T-cell (primary cell): ENCODE data around the gene TSPAN14. TPM values are rescaled to one million over a fixed set of nuclear protein-coding genes. Genes with fewer than 3 reads are reported as not detected.

Source experiments
- ATAC-seq, 4 experiments: fragments of 200-7000 bp in 3 of 4; fragments of 150-1000 bp in 1 of 4; cut with Tn5 transposase; replicated peaks in 1 of 4; 1 replicate in 3 of 4; 2 replicates in 1 of 4; pipeline ENCODE4 v1.10.0; 2021; ENCODE audit warnings: moderate library complexity in 3 of 4, mild to moderate bottlenecking in 2 of 4, moderate number of reproducible peaks in 1 of 4
- CTCF ChIA-PET, 2 donors: fragments of 300-600 bp; sonication (Branson Sonifier 250); formaldehyde crosslinking; loops; one replicate each; lab custom pipeline; 2022; ENCODE audit warnings: antibody characterized with exemption in 2 of 2; lab: Charles Lee
- POLR2A ChIA-PET, 2 donors: fragments of 300-600 bp; sonication (Branson Sonifier 250); formaldehyde crosslinking; loops; one replicate each; lab custom pipeline; 2022; ENCODE audit warnings: antibody characterized with exemption in 2 of 2; lab: Charles Lee
- DNase-seq, 35 experiments: peaks; one replicate each; pipeline versions ENCODE4 v3.0.0 to v3.0.0-alpha.2; 2013 to 2023
- H3K27ac ChIP-seq: one replicate; pipeline ENCODE4 v1.5.1; 2013; ENCODE audit warnings: low read length
- H3K27me3 ChIP-seq, 2 experiments: replicated peaks in 1 of 2; 1 replicate in 1 of 2; 2 replicates in 1 of 2; pipeline versions ENCODE4 v1.6.1 to v1.7.0; 2013; ENCODE audit warnings: low read length in 1 of 2, mixed read lengths in 1 of 2; ENCODE audit not compliant: control insufficient read depth in 2 of 2, insufficient read depth in 2 of 2; ENCODE audit errors: extremely low read depth in 1 of 2
- H3K36me3 ChIP-seq, 2 donors: 1 replicate in 1 of 2; 2 replicates in 1 of 2; pipeline versions ENCODE4 v1.6.1 to v1.7.0; 2013; ENCODE audit warnings: low read length in 1 of 2; ENCODE audit not compliant: control insufficient read depth in 2 of 2, insufficient read depth in 1 of 2; ENCODE audit errors: extremely low read depth in 1 of 2
- H3K4me1 ChIP-seq, 2 experiments: 1 replicate in 1 of 2; 2 replicates in 1 of 2; pipeline versions ENCODE4 v1.6.1 to v1.7.0; 2013; ENCODE audit warnings: low read length in 2 of 2, mixed read lengths in 1 of 2; ENCODE audit not compliant: insufficient read depth in 2 of 2, control insufficient read depth in 1 of 2; ENCODE audit errors: extremely low read depth in 1 of 2
- H3K4me3 ChIP-seq, 2 donors: 1 replicate in 1 of 2; 2 replicates in 1 of 2; pipeline versions ENCODE4 v1.5.1 to v1.7.0; 2013; ENCODE audit warnings: mild to moderate bottlenecking in 2 of 2, low read length in 1 of 2, moderate library complexity in 1 of 2; ENCODE audit not compliant: control insufficient read depth in 1 of 2; ENCODE audit errors: extremely low read depth in 1 of 2
- H3K9me3 ChIP-seq: 2 replicates; pipeline ENCODE4 v1.7.0; 2013
- H3K27ac Mint-ChIP-seq, 2 donors: one replicate each; pipeline ENCODE4 v1.8.0; 2020 to 2021; ENCODE audit warnings: mild to moderate bottlenecking in 2 of 2, mixed read lengths in 2 of 2
- H3K27me3 Mint-ChIP-seq, 2 donors: one replicate each; pipeline ENCODE4 v1.8.0; 2021 to 2022; ENCODE audit warnings: mixed read lengths in 2 of 2
- H3K36me3 Mint-ChIP-seq: one replicate; pipeline ENCODE4 v1.8.0; 2021; ENCODE audit warnings: mixed read lengths
- H3K4me1 Mint-ChIP-seq, 3 donors: one replicate each; pipeline ENCODE4 v1.8.0; 2020 to 2022; ENCODE audit warnings: mixed read lengths in 3 of 3, mild to moderate bottlenecking in 1 of 3
- H3K4me3 Mint-ChIP-seq, 3 donors: one replicate each; pipeline ENCODE4 v1.8.0; 2020 to 2022; ENCODE audit warnings: mild to moderate bottlenecking in 3 of 3, mixed read lengths in 3 of 3, moderate library complexity in 3 of 3
- H3K9me3 Mint-ChIP-seq, 3 donors: one replicate each; pipeline ENCODE4 v1.8.0; 2020 to 2022; ENCODE audit warnings: mixed read lengths in 3 of 3
- WGBS: methylation state at CpG from one replicate; pipeline ENCODE4 v1.1.5; 2013; ENCODE audit warnings: missing lambda C conversion rate; ENCODE audit not compliant: insufficient coverage; 5-methylcytosine and 5-hydroxymethylcytosine counted together
- total RNA-seq, 35 experiments: library from RNA in 6 of 35; stranded (reverse) in 6 of 35; fragments of 120-200 nt in 1 of 35; gene quantifications; one replicate each; pipeline versions ENCODE4 v1.2.1 to v1.2.4 and lab custom pipeline; 2013 to 2026

The TSPAN14 gene
- total RNA-seq, 5 donors from 2014 or later (not counting 1 experiment from before 2014, with no cell fraction given): 130 to 204 (median 194) TPM

DNA sequence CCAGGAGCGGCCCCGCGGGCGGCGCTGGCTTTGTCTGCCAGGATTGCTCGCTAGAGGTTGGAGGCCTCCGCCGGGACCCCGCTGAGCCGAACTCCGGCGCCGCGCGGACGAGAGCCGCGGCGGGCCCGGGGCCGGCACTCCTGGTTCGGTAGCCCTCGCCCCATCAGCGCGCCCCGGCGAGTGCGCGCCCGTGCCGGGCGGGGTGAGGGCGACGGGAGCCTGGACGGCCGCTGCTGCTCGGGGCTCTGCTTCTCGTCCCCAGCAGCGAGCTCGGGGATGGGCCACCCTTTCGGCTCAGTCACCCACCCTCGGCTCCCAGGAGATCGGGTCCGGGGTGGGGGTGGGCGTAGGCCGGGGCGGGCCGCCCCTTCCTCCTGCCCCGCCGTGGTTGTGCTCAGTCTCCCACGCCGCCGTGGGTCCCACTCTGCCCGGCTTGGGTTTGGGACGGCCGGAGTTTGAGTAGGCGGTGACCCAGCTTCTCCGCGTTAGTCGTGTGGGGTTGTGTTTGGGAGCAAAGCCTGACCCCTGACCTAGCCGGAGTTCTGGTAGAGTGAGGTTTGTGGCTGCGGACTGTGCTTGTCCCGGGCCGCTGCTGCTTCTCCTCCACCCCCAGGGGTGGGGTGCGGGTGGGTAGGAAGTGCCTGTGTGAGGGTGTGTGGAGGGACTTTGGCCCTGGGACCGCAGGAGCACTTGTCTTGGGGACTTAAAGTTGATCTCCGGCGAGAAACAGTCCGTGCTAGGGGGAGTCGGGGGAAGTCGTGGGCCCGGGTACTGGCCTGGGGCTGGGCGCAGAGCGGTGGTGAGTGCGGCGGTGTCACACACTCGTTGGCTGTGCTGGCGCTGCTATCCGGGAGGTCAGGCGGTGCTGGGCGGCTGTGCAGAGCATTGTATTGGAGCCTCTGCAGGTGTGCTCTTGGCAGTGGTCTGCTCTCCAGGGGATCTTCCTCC lies 677 bp downstream of the TSPAN14 start:
- CTCF ChIA-PET: interaction anchor here (0.6 to 3.4 kb wide), 3 partner anchors 10 to 51 kb away, joined by 6 to 18 read pairs (median 14); no protein-coding TSS in a partner anchor
- no peaks in the 10 kb centered on the region for H3K9me3 ChIP-seq

DNA sequence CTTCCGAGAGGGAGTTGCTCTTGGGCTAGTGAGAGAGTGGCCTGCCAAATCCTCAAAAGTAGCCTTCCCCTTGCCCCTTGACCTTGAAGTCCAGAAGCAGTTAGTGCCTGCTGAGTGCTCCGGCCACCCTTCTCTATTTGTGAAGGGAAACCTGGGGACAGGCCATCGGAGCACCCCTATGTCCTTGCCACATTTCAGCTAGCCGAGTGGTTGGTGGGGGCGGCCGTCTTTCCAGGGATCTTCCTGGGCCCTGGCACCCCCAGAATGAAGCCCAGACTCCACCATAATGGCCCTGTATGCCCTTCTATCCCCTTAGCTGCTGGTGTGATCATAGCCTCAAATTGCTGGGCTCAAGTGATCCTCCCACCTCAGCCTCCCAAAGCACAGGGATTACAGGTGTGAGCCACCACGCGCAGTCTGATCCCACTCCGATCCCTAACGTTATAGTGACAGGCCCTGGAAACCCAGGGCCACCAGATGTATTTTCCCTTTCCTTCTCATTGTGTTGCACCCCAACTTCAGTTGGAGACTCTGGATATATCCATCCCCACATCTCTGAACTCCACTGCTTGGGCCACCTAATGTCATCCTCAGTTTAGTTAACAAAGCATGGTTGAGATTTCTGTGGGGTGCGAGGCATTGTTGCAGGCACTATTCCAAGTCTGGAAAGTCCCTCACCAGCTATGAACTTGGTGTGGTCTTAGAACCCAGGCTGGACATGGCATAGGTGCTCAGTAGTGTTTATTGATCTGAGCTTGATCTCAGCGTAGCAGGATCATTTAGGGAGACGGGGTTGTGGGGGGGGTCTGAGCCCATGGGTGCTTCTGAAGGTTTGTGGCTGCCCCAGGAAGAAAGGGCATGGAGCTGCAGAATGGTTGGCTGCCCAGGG lies 1.6 kb downstream of the TSPAN14 start:
- Histone ChIP-seq H3K36me3 (peaks cover 5% of the 10 kb centered on the region in 2 donors), H3K27ac (peak overlapping the region; percentile 82), H3K4me3 (peak overlapping the region; percentile 76 to 82), H3K4me1 (peaks cover 20 to 62% of the 10 kb centered on the region in 2 experiments), H3K27me3 (no peaks in the 10 kb centered on the region), H3K9me3 (no peaks in the 10 kb centered on the region)
- Mint-ChIP-seq H3K27ac (peak overlapping the region; percentile 95 to 99), H3K27me3 (no peaks in the 10 kb centered on the region), H3K4me1 (peaks cover 57 to 60% (median 59%) of the 10 kb centered on the region in 3 donors), H3K4me3 (peak overlapping the region in 2 of 3 donors; percentile 98 to 99), H3K36me3 (peaks cover 10% of the 10 kb centered on the region), H3K9me3 (no peaks in the 10 kb centered on the region)
- ChIA-PET POLR2A (interaction anchor here in 1 of 2 donors (0.6 to 2.6 kb wide), 4 partner anchors 9 to 250 kb away, joined by 3 to 9 read pairs (median 6); no protein-coding TSS in a partner anchor), CTCF (interaction anchor here (0.5 to 3.4 kb wide), 5 partner anchors 10 to 52 kb away, joined by 3 to 18 read pairs (median 12); no protein-coding TSS in a partner anchor)
- no peak for ATAC-seq
- WGBS: 38% methylated on average over 13 of the region's 13 CpGs
- no peak for DNase-seq

More for the DNA sequence above, 677 bp downstream of the TSPAN14 start:
- peak; percentile 21 to 26 (median 23) for ATAC-seq
- POLR2A ChIA-PET: interaction anchor here in 1 of 2 donors (1.0 kb wide), 1 partner anchor 9 kb away, joined by 3 read pairs; no protein-coding TSS in a partner anchor
- Mint-ChIP-seq H3K4me3 (peak overlapping the region in 2 of 3 donors; percentile 98 to 99), H3K4me1 (peaks cover 48 to 50% (median 50%) of the 10 kb centered on the region in 3 donors), H3K27ac (peak overlapping the region; percentile 95 to 99), H3K27me3 (no peaks in the 10 kb centered on the region), H3K36me3 (peaks cover 10% of the 10 kb centered on the region), H3K9me3 (no peaks in the 10 kb centered on the region)
- under 1% methylated on average over 67 of the region's 81 CpGs for WGBS
- Histone ChIP-seq H3K27ac (peak overlapping the region; percentile 82), H3K4me3 (peak overlapping the region; percentile 76 to 82), H3K27me3 (no peaks in the 10 kb centered on the region), H3K36me3 (peaks cover 3 to 5% of the 10 kb centered on the region in 2 donors), H3K4me1 (peaks cover 13 to 53% of the 10 kb centered on the region in 2 experiments)
- DNase-seq: peak in 5 of 35 experiments; percentile 23 to 44 (median 33)

DNA sequence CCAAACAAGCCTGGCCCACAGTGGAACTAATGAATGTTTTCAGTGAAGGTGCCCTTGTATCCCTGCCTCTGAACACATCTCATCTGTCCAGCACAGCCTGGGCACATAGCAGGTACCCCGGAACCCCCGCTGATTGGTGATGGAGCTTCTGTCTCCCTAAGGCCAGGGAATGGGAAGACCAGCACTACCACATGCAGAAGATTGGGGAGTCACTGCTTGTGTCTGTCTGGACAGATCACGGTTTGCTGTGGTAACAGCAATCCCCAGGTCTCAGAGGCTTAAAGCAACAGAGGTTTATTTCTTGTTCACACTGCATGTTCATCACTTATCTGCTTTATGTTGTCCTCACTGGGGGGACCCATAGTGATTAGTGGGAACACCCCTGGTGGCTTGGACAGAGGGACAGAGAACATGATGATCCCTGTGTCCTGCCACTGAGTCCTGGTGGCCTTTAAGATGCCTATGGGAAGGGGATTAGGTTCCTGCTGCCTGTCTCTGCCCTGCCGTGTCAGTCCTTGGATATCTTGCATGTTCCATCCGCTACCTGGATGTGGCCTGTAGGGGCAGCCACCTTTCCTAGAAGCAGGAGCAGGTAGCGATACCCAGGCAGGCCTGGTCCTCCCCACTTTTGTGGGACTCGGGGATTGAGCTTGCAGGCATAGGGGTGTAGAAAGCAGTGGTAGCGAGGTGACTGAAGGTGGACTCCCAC lies 3.6 kb downstream of the TSPAN14 start:
- peaks cover 77 to 80% (median 79%) of the 10 kb centered on the region in 3 donors for H3K4me1 Mint-ChIP-seq

DNA sequence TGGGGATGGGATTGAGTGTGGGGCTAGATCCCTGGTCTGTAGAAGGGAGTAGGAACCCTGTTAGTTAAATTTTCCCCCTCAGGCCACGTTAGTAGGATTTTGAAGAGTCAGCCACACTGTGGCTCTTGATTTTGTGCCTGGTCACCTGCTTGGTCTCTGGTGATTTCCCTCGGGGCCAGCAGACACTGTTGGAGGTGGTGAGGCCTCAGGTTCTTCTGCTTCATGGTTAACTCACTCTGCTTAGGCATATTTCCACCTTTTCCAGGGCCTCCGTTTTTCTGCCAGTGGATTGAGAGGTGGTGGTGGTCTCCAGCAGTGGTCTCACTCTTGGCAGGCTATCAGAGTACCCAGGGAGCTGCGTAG lies 4.1 kb downstream of the TSPAN14 start:
- Mint-ChIP-seq H3K27me3 (no peaks in the 10 kb centered on the region), H3K4me3 (peak overlapping the region in 2 of 3 donors; percentile 98 to 99), H3K27ac (peak overlapping the region; percentile 95 to 99), H3K9me3 (no peaks in the 10 kb centered on the region), H3K36me3 (peaks cover 24% of the 10 kb centered on the region), H3K4me1 (peaks cover 80 to 84% (median 82%) of the 10 kb centered on the region in 3 donors)
- H3K36me3 ChIP-seq: peaks cover 5% of the 10 kb centered on the region in 2 donors
- H3K27ac ChIP-seq: peak overlapping the region; percentile 82
- CTCF ChIA-PET: interaction anchor here (1.3 to 3.7 kb wide), 5 partner anchors 10 to 47 kb away, joined by 5 to 22 read pairs (median 9); no protein-coding TSS in a partner anchor
- POLR2A ChIA-PET: interaction anchor here (0.7 to 2.6 kb wide), 3 partner anchors 8 to 31 kb away, joined by 3 to 9 read pairs (median 8); no protein-coding TSS in a partner anchor
- no peaks in the 10 kb centered on the region for H3K9me3 ChIP-seq
- H3K4me1 ChIP-seq: peaks cover 33 to 86% of the 10 kb centered on the region in 2 experiments
- peak overlapping the region; percentile 33 to 82 for H3K4me3 ChIP-seq
- no peak for DNase-seq
- no peaks in the 10 kb centered on the region for H3K27me3 ChIP-seq
- WGBS: no CpG with 5 or more reads among the region's 4 CpGs
- ATAC-seq: no peak

More for the DNA sequence above, 3.6 kb downstream of the TSPAN14 start:
- H3K4me3 ChIP-seq: peak overlapping the region; percentile 33 to 82
- ATAC-seq: no peak
- H3K36me3 ChIP-seq: peaks cover 5% of the 10 kb centered on the region in 2 donors
- Mint-ChIP-seq H3K36me3 (peaks cover 23% of the 10 kb centered on the region), H3K4me3 (peak overlapping the region in 2 of 3 donors; percentile 98 to 99), H3K9me3 (no peaks in the 10 kb centered on the region), H3K27ac (peak overlapping the region; percentile 95 to 99), H3K27me3 (no peaks in the 10 kb centered on the region)
- WGBS: 66% methylated on average over 8 of the region's 8 CpGs
- no peak for DNase-seq
- no peaks in the 10 kb centered on the region for H3K27me3 ChIP-seq
- H3K9me3 ChIP-seq: no peaks in the 10 kb centered on the region
- CTCF ChIA-PET: interaction anchor here (1.0 to 3.7 kb wide), 10 partner anchors 8 to 48 kb away, joined by 3 to 22 read pairs (median 10); no protein-coding TSS in a partner anchor
- H3K27ac ChIP-seq: peak overlapping the region; percentile 82
- POLR2A ChIA-PET: interaction anchor here in 1 of 2 donors (2.6 kb wide), 1 partner anchor 9 kb away, joined by 9 read pairs; no protein-coding TSS in a partner anchor
- H3K4me1 ChIP-seq: peaks cover 29 to 82% of the 10 kb centered on the region in 2 experiments

DNA sequence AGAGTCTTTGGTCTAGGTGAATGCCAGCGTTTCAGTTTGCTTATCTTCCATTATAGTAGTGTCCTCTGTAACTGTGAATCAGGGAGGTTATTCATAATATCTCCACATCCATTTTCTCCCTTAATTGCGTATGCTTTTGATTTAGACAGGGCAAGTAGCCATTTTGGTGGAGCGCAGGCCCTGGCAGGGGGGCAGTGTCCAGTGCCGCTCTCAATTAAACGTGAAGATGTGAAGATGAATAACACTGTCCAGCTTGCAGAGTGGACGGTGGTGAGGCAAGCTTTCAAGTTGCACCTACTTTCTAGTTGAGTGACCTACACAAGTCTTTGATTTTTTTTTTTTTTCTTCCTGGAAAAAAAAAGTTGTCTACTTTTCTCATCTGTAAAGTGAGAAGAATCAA lies 4.5 kb downstream of the TSPAN14 start:
- Histone ChIP-seq H3K9me3 (no peaks in the 10 kb centered on the region), H3K27ac (peak overlapping the region; percentile 82), H3K4me3 (peak overlapping the region; percentile 33 to 82), H3K27me3 (no peaks in the 10 kb centered on the region), H3K36me3 (peaks cover 5 to 9% of the 10 kb centered on the region in 2 donors), H3K4me1 (peaks cover 37 to 86% of the 10 kb centered on the region in 2 experiments)
- 0% methylated on average over 1 of the region's 6 CpGs for WGBS
- Mint-ChIP-seq H3K36me3 (peaks cover 27% of the 10 kb centered on the region), H3K27me3 (no peaks in the 10 kb centered on the region), H3K27ac (peak overlapping the region; percentile 95 to 99), H3K9me3 (no peaks in the 10 kb centered on the region), H3K4me1 (peaks cover 80 to 84% (median 82%) of the 10 kb centered on the region in 3 donors), H3K4me3 (peak overlapping the region in 2 of 3 donors; percentile 98 to 99)
- DNase-seq (no peak), ATAC-seq (no peak)
- POLR2A ChIA-PET: interaction anchor here (0.7 to 1.4 kb wide), 6 partner anchors 12 to 51 kb away, joined by 3 to 9 read pairs (median 6); no protein-coding TSS in a partner anchor
- CTCF ChIA-PET: interaction anchor here (0.6 to 6.6 kb wide), 12 partner anchors 10 to 1084 kb away, joined by 3 to 56 read pairs (median 8); no protein-coding TSS in a partner anchor
